Nephron (organoid): ENCODE results near the gene HBB.
A peak's percentile ranks its signal among the peaks of the same experiment; 100 is the strongest.

Experiments
- H3K27ac Mint-ChIP-seq, 3 experiments: 2 replicates each; pipeline ENCODE4 v1.8.0; 2020; ENCODE audit warnings: mixed read lengths in 3 of 3, mild to moderate bottlenecking in 2 of 3, moderate library complexity in 1 of 3
- H3K27me3 Mint-ChIP-seq: 2 replicates; pipeline ENCODE4 v1.8.0; 2021; ENCODE audit warnings: low read depth, mild to moderate bottlenecking, moderate library complexity, mixed read lengths
- H3K36me3 Mint-ChIP-seq: 2 replicates; pipeline ENCODE4 v1.8.0; 2020; ENCODE audit warnings: low read depth, mixed read lengths
- H3K4me1 Mint-ChIP-seq: 2 replicates; pipeline ENCODE4 v1.8.0; 2020; ENCODE audit warnings: mixed read lengths
- H3K4me3 Mint-ChIP-seq, 3 experiments: 2 replicates each; pipeline ENCODE4 v1.8.0; 2020; ENCODE audit warnings: mild to moderate bottlenecking in 3 of 3, mixed read lengths in 3 of 3, moderate library complexity in 2 of 3
- H3K9me3 Mint-ChIP-seq: 2 replicates; pipeline ENCODE4 v1.8.0; 2020; ENCODE audit warnings: mixed read lengths
- CTCF ChIP-seq, 3 experiments: fragments of 200-600 bp; sonication (generic); IDR thresholded peaks; one replicate each; pipeline ENCODE4 v1.5.0; 2021; ENCODE audit warnings: antibody characterized with exemption in 3 of 3; ENCODE audit not compliant: unreplicated experiment in 3 of 3

Gene HBB

GRCh38 chr11:5247472-5248192 lies 20.8 kb upstream of the HBB start:
- Mint-ChIP-seq H3K9me3 (no peaks in the 10 kb centered on the region), H3K27ac (peak overlapping the region in 1 of 3 experiments; percentile 4), H3K4me3 (no peak overlapping the region), H3K4me1 (no peaks in the 10 kb centered on the region), H3K27me3 (no peaks in the 10 kb centered on the region), H3K36me3 (no peaks in the 10 kb centered on the region)
- TF ChIP-seq CTCF (IDR thresholded peaks at IDR 0.05; ENCODE audit: unreplicated experiment in 3 of 3) = no peak

DNA sequence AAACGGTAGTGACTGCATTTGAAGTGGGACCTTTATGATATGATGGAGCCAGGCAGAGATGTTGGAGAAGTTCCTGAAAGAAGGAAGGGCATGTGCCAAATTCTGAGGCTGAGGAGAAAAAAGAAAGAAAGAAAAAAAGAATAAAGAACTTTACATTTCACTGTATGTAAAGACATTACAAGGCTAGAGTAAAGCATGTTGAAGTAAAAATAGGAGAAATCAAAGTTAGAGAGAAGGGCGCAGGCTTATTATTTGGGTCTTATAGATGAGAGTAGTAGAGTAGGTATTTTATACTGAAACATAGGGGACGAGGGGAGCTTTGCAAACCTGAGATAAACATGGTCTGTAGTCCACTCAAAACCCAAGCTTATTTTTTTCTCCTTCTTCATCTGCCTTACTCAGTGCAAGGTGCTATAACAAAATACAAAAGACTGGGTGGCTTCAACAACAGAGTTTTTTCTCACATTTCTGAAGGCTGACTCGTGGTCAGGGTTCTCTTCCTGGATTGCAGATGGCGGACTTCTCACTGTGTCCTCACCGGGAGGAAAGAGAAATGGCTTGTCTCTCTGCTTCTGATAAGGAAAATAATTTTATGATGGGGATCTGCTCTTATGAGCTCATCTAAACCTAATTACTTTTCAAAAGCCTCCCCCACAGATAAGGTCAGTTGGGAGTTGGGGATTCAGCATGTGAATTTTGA lies 20.1 kb upstream of the HBB start:
- no peaks in the 10 kb centered on the region for H3K4me1 Mint-ChIP-seq
- no peak overlapping the region for H3K4me3 Mint-ChIP-seq
- no peaks in the 10 kb centered on the region for H3K27me3 Mint-ChIP-seq
- no peak for TF ChIP-seq CTCF (IDR thresholded peaks at IDR 0.05; ENCODE audit: unreplicated experiment in 3 of 3)
- no peaks in the 10 kb centered on the region for H3K9me3 Mint-ChIP-seq
- H3K36me3 Mint-ChIP-seq = no peaks in the 10 kb centered on the region
- H3K27ac Mint-ChIP-seq = peak overlapping the region in 2 of 3 experiments; percentile 7 to 28

DNA sequence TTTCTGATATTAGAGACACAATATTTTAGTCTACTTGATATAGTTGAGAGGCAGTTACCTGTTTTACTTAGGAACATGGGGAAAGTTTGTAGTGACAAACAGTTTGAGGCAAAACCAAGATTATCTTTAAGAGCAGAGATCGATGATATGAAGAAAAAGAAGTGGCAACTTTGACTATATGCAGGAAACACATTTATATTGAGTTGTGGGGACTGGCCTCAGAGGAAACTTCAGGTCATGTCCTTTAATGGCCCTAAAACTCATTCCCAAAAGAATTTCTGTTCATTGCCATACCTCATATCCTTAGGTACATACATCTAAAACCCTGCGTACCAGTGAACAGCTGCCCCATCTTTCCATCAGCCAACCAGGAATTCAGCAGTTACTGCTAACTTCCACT lies 18.3 kb upstream of the HBB start:
- no peak for TF ChIP-seq CTCF (IDR thresholded peaks at IDR 0.05; ENCODE audit: unreplicated experiment in 3 of 3)
- Mint-ChIP-seq H3K4me3 (no peak overlapping the region), H3K27ac (no peak overlapping the region), H3K27me3 (no peaks in the 10 kb centered on the region), H3K9me3 (no peaks in the 10 kb centered on the region), H3K4me1 (no peaks in the 10 kb centered on the region), H3K36me3 (no peaks in the 10 kb centered on the region)

GRCh38 chr11:5243816-5244180 lies 16.9 kb upstream of the HBB start:
- no peak overlapping the region for H3K4me3 Mint-ChIP-seq
- no peak overlapping the region for H3K27ac Mint-ChIP-seq
- TF ChIP-seq CTCF (IDR thresholded peaks at IDR 0.05; ENCODE audit: unreplicated experiment in 3 of 3) = no peak
- no peaks in the 10 kb centered on the region for H3K36me3 Mint-ChIP-seq
- no peaks in the 10 kb centered on the region for H3K4me1 Mint-ChIP-seq
- H3K27me3 Mint-ChIP-seq = no peaks in the 10 kb centered on the region
- H3K9me3 Mint-ChIP-seq = no peaks in the 10 kb centered on the region

- H3K36me3 Mint-ChIP-seq = no peaks in the 10 kb centered on the region
- no peak overlapping the region for H3K4me3 Mint-ChIP-seq
- H3K9me3 Mint-ChIP-seq = no peaks in the 10 kb centered on the region
- no peak overlapping the region for H3K27ac Mint-ChIP-seq
- no peaks in the 10 kb centered on the region for H3K4me1 Mint-ChIP-seq
- no peak for TF ChIP-seq CTCF (IDR thresholded peaks at IDR 0.05; ENCODE audit: unreplicated experiment in 3 of 3)
- no peaks in the 10 kb centered on the region for H3K27me3 Mint-ChIP-seq
These were observed 16.3 kb upstream of the HBB start for GRCh38 chr11:5242933-5243815.
